Endometrial microvascular endothelial cells (primary cell): ENCODE data around the gene NOTUM. TPM values are rescaled to one million over a fixed set of nuclear protein-coding genes. Genes with fewer than 3 reads are reported as not detected.

Experiments
- in situ Hi-C: cut with HindIII; loops from 2 replicates; pipeline ENCODE4 v1.10.0; 2017; ENCODE audit warnings: low sequenced_read_pairs, low pct_unique_long_range_greater_than_20kb; ENCODE audit errors: inconsistent ontology term
- total RNA-seq: library from RNA; depleted of rRNA; stranded (reverse); fragments of >200 nt; gene quantifications from one replicate; pipeline ENCODE4 v1.2.3, GENCODE V29; 2015; ENCODE audit errors: inconsistent ontology term

NOTUM gene
- total RNA-seq, 1 donor from 2014 or later = not detected

DNA sequence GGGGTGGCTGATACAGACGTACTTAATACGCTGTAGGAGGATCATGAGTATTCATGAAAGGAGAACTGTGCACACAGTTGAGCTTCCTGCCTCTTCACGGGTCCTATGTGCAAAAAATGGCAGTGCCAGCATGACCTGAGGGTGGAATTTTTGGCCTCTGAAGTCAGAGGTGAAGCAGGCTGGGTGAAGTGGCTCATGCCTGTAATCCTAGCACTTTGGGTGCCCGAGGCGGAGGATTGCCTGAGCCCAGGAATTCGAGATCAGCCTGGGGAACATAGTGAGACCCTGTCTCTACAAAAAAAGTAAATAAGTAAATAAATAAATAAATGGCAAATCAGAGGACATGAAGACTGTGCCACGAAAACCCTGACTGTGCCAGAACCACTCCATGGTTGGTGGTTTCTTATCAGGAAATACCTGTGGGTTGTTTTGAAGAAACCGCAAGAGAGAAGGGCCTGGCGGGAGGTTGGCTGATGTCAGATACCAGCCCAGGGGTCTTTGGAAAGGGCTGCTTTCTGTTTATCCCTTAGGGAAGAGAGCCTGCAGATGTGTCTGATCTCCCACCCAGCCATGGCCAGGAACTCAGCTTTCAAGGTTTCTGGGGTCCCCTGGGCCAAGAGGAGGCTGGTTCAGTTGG, 19.8 kb upstream of the NOTUM start:
- in situ Hi-C loops = no loop called here

DNA sequence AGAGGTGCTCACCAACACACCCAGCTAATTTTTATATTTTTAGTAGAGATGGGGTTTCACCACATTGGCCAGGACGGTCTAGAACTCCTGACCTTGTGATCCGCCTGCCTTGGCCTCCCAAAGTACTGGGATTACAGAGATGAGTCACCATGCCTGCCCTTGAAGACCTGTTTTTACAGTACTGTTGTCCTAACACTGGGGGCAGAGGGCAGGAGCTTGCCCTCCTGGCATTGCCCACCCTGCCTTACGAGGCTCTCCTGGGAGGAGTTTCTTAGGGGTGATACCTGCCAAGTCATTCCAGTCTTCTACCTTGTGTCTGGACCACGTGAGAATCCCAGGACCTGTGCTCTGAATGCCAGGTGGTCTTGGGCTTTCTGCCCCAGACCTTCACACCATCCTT, 19.1 kb upstream of the NOTUM start:
- in situ Hi-C loops = no loop called here

DNA sequence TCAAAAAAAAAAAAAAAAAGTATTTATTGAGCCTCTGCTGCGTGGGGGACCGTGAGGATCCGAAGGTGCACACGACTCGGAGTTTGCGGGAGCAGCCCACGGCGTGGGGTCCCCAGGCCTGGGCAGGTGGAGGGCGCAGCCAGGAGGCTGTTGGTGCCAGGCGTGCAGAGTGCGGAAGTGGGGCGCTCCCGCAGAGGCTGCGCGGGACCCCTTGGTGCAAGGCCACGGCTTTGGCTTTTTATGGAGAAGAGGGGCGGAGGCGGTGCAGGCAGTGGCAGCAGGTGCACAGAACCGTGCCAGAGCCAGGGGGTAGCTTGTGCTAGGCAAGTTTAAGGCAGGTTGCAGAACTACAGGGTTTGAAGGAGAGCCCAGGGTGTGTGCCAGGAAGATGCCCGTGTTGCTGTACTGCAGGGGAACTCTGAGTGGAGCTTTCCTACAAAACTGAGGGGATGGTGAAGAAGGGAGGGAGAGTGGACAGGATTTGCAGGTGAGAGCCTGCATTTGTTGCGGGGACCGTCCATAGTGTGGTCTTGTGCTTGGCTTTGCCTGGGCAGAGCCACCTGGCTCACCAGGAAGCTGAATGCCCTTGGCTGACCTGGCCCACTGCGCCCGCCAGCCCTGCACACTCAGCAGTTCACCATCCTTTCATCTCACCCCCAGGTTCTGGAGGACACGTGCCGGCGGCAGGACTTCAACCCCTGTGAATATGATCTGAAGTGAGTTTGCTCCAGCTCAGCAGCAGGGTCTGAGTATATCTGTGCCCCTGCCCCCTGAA, 17.7 kb upstream of the NOTUM start:
- in situ Hi-C loops = no loop called here

DNA sequence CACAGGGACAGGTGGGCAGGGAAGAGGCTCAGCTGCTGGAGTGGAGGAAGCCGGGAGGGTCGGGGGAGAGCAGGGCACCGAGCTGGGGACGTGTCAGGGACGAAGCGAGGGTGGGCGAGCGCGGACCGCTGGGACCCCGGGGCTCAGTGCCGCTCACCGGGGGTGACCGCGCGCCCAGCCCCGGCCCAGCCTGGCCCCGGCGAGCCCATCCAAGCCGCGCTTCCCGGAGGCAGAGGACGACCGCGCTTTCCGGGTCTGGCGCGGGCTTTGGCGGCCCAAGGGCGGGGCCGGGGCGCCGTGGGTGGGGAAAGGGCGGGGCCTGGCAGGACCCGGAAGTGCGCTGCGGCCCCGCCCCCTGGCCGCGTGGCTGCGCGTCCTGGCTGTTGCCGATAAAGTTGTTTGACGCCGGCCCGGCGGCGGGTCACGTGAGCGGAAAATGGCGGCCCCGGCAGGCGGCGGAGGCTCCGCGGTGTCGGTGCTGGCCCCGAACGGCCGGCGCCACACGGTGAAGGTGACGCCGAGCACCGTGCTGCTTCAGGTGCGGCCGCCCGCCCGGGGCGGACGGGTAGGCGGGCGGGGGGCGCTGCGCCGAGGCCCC, 16.3 kb upstream of the NOTUM start, which contains the start of gene ASPSCR1:
TSS of gene ASPSCR1 (plus strand) at position 419 of the 598 bp plus-strand sequence. CDS start at position 437, 18 bp downstream.
- in situ Hi-C loops = no loop called here

DNA sequence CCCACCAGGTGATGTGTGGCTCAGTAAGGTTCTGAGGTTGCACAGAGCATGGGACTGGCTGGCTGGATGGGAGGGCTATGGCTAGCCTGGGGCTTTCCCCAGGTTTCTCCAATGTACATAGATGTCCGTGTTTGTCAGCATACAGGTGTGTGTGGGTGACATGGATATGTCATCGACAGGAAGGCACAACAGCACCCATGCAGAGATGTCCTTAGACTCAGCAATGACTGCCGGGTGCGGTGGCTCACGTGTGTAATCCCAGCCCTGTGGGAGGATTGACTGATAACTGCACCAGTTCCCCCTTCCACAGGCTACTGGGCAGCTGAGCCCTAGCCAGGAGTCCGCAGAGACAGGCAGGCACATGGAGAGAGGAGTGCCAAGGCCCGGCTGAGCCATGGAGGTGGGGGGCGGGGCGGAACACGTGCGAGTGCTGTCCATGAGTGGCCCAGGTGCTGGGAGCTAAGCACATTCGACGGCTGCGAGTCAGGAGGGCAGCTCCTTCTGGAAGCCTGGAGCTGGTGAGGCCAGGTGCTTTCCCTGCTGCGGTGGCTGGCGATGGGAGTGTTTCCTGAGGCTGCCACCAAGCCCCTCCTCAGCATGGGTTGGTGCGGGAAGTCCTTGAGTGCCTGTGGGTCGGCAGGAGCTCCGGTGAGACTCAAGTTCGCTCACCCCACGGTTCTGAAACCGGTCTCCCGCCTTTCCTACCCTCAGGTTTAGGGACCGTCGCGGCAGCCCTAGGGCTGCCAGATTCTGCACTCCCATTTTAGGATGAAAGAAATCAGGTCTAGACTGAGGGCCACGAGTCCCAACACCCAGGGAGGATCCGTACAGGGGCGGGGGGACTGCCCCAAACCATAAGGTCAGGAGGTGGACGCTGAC, 15.6 kb upstream of the NOTUM start:
- in situ Hi-C loops = no loop called here

DNA sequence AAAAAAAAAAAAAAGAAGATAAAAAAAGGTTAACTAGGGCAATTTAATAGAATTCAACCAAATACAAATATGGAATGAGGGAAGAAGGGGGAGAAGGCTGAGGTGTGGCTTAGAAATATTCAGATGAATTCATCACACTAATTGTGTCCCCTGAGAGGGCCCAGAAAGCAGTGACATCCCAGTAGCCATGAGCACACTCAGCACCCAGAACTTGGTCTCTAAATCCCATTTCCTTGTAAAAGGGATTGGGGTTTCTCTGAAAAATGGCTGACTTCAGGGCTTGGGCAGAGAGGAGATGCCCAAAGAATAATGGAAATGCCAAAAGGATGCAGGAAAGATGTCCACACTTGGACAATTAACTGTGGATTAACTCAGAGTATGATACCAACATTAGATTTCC, 12.4 kb upstream of the NOTUM start:
- in situ Hi-C loops = no loop called here

DNA sequence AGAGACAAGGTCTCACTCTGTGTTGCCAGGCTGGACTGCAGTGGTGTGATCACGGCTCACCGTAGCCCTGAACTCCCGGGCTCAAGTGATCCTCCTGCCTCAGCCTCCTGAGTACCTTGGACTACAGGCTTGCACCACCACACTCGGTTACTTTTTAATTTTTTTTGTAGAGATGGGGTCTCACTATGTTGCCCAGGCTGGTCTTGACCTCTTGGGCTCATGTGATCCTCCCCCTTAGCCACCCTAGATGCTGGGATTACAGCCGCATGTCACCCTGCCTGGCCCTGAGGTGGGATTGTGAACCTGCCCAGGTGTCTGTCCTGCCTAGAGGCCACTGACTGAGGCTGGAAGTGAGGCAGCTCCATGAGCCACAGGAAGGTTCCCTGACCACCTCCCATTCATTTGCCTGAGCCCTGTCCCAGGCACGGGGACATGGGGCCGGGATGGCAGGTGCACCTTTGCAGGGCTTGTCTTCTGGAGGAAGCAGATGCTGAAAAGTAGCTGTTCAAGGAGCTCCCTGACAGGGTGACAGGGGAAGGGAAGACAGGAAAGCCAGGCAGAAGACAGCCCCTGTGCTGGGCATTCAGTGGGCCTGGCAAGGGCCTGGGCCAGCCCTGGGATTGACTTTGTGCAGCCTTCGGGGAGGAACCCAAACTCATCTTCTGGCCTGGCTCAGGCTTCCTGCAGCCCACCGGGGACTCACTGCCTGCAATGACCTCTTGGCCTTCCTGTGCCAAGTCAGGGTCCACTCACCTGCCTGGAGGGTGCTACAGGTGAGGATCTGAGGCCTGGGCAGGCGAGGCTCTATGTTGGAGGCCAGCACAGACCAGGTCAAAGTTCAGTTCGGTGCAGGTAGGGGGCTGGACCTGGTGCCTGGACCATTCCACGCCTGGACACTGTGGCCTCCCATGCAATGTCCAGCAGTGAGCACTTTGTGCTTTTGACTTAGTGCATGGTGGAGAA, 8.1 kb upstream of the NOTUM start:
- in situ Hi-C loops = no loop called here

DNA sequence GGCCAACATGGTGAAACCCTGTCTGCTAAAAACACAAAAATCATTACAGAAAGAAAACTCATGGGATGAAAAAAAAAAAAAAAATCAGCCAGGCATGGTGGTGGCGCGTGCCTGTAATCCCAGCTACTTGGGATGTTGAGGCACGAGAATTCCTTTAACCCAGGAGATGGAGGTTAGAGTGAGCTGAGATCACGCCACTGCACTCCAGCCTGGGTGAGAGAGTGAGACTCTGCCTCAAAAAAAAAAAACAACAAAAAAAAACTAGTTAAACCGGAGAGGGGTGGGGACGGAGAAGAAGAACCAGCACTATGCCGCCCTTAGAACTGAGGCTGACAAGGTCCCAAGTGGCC, 7.4 kb upstream of the NOTUM start:
- in situ Hi-C loops = no loop called here

DNA sequence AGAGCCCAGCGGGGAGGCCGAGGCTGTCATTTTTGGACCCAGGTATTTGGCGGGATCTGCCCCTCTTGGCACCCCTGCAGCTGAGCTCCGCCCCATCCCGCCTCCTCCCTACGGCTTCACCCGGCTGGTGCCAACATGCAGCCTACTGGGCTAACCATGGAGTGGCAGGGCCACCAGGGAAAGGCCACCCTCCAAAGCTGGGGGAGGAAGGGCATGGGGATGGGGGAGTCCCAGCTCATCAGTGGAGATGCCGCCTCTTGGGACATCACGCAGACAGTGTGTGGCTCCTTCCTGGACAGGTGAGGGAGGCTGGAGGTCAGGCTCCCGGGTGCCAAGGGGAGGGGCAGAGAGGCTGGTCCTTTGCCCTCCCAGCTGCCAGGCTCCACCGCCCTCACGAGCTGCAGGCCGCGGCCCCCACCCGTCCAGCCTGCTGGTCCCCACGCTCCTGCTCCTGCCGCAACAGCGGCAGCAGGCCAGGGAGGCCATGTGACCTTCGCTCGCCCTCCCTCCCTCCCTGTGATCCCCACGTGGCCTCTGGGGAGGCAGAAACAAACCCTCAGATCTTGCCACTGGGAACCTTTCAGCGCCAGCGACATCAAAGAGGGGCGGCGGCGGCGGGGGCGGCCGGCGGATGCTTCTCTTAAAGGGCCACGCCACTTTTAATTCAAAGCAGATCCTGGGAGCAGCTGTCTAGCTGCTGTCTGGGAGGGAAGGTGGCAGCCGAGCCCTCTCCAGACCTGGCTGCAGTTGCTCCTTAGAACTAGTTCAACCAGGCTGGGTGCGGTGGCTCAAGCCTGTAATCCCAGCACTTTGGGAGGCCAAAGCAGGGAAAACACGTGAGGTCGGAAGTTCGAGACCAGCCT, 6.8 kb upstream of the NOTUM start:
- in situ Hi-C loops = no loop called here

DNA sequence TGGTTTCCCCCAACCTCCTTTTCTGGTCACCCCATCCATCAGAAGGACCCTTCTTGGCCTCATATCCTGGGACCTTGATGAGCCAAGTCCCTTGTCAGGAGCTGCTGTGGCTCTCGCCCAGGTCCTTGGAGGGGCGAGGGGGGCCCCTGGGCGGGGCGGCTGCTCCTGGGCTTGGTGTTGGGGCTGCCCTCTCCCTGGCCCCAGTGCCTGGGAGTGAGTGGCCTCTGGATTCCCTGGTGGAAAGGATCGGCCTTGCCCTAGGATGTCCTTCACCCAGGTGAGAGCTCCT, 6.2 kb upstream of the NOTUM start:
- in situ Hi-C loops = no loop called here

DNA sequence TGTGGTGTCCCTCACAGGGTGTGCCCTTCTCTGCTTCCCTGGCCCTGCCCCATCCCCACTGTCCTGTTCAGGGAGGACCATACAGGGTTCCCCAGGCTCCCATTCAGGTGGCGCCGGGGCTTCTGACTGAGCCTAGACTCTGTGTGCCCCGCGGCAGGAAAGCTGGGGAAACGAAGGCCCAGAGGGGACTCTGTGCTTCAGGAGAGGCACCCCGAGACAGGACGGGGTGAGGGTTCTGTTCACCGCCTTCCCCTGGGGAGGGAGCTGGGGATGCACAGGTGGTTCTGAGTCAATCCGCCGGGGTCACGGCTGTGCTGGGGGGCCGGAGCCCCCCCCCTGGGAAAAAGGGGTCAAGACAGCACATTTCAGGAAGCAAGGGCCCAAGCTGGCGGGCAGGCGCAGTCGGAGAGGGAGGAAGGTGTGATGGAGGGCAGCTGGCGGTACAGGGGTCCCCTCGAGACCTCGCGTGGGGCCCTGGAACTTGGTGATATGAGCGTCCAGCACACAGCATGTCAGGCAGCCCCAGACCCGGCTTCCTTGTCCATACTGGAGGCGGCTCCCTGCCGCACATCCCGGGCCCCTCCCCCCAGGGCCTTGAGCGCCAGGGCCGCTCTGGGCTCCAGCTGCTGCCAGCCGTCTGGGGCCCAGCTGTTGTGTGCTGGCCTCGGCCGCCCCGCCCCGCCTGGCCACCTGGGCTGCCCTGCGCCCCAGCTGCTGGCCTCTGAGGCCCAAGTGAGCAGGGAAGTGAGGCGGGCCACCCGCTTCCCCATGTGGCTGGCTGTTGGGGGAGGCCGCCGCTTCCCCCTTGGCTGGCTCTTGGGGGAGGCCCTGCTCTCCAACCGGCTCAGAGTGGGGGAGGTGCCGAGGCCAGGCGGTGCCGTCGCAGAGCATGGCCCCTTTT, 5.6 kb upstream of the NOTUM start:
- in situ Hi-C loops = no loop called here

DNA sequence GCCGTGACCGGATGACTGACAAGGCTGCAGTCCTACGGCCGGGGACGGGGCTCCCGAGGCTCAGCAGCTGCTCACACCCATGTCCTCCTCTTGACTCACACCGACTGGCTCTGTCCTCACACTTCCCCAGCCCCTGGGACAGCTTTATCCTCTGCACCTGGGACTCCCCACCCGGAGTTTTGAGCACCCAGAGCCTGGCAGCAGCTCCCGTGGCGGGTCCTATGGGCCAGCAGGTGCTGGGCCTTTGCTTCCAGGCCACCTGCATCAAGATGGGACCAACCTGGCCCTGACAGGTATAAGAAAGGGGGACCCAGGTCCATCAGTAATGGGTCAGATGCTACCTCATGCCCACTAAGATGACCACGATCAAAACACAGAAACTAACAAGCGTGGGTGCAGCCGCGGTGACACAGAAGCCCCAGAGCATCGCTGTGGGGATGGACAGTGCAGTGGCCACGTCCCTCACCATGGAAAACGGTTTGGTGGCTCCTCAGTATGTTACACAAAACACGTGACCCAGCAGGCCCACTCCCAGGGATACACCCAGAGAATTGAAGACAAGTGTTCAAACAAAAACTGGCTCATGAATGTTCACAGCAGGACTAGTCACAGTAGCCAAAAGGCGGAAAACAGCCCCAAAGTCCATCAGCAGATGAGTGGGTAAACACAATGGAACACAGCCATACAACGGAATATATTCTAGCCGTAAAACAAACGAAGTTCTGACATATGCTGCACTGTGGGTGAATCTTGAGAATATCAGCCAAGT, 3.3 kb upstream of the NOTUM start:
- in situ Hi-C loops = no loop called here

DNA sequence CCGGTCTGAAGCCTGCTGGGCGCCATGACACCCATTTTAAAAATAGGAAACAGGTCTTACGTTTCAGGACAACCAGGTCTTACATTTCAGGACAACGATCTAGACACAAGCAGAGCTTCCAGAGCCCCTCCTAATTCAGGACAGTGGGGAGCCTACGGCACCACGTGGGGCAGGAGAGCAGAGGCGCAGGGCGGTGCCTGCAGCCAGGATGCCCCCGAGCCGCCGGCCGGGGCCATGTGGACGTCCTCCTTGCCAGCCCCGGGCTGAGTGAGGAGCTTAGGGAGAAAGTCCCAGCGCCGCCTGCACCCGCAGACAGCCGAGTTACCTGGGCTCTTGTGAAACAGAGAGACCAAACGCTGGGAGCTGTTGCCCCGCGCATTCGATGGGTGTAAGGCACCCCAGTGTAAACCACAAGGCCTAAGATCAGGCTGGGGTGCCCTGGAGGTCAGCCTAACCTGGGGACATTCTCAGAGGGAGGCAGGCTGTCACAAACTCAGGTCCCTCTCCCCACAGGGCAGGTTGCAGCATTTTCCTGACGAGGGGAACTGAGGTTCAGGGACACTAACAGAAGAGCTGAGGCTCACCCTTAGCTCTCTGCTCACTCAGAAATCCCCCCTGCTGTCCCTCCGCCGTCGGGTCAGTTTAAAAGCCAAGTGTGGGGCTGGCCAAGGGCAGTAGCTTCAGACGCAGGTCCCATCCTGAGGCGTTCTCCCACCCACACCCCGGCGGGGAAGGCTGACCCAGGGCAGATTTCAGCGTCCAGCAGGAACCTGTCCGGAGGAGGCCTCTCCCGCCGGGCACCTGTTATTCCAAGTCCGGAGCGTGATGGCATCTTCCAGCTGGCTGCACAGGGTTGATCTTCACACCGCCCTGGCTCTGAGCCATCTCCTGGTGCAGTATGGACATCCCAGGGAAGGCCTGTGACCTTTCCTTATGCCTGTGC, 1.8 kb upstream of the NOTUM start:
- in situ Hi-C loops = no loop called here

DNA sequence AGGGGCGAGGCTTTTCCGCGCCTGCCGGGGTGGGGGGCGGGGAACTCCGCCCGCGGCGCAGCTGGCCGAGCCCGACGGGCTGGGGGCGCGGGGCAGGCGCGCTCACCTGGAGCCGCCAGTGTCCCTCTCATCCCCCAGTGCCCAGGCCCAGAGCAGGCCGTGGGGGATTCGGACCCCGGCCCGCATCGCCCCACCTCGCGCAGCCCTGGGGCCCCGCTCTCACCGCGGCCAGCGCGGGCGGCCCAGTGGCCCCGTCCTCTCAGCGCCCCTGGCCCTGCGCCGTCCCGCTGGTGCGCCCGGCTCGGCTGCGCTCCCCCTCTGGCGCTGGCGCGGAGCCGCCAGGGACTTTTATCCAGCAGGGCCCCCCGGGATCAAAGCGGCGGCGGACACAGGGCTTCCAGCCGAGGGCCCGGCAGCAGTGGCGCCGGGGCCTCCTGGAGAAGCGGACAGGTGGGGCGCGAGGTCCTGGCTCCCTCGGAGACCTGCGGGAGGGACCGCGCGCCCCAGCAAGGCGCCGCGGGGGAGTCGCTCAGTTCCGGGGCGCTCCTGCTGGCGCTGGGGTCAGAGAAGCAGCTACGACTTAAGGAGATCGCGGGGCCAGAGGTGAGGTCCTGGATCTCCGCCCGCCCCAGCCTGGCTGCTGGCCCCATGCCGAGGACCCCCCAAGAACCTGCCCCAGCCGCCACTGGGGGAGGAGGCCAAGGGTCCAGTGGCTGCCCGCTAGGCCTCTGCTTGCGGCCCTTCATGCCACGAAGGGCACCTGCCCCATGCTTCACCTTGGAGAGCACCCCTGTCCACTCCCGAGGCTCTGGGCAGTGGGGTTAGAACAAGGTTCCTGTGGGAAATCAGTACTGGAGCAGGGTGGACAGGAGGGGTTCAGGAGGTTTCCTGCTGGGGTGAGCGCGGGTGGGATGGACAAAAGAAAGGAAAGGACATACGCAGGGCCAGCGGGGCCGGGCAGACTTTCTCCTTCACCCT, 823 bp upstream of the NOTUM start:
- in situ Hi-C loops = no loop called here
